CD4-positive, alpha-beta T cell (primary cell): ENCODE data around the gene SGSH. TPM values are rescaled to one million over a fixed set of nuclear protein-coding genes. Genes with fewer than 3 reads are reported as not detected.

ENCODE experiments used
- ATAC-seq: fragments of 200-7000 bp; cut with Tn5 transposase; one replicate; pipeline ENCODE4 v1.10.0; 2022; ENCODE audit warnings: mild to moderate bottlenecking; ENCODE audit not compliant: poor library complexity
- CTCF ChIA-PET: fragments of 350-600 bp; sonication (Branson Sonifier 250); formaldehyde crosslinking; loops from one replicate; lab custom pipeline; 2021; ENCODE audit warnings: antibody characterized with exemption, inconsistent platforms; lab: Charles Lee
- POLR2A ChIA-PET: fragments of 350-600 bp; sonication (Branson Sonifier 250); formaldehyde crosslinking; loops from one replicate; lab custom pipeline; 2021; ENCODE audit warnings: antibody characterized with exemption, inconsistent platforms; lab: Charles Lee
- DNase-seq, 14 experiments: peaks; one replicate each; pipeline ENCODE4 v3.0.0-alpha.2; 2013 to 2020; ENCODE audit warnings: mixed read lengths in 2 of 14
- H3K27ac ChIP-seq, 2 donors: one replicate each; pipeline versions ENCODE4 v1.5.1 to v1.7.0; 2013; ENCODE audit warnings: low read length in 2 of 2, low read depth in 1 of 2, mild to moderate bottlenecking in 1 of 2
- H3K27me3 ChIP-seq, 2 experiments: 1 replicate in 1 of 2; 2 replicates in 1 of 2; pipeline versions ENCODE4 v1.6.1 to v1.7.0; 2013; ENCODE audit warnings: low read length in 2 of 2, control low read depth in 1 of 2, mild to moderate bottlenecking in 1 of 2, moderate library complexity in 1 of 2; ENCODE audit not compliant: insufficient read depth in 2 of 2, control insufficient read depth in 1 of 2
- H3K36me3 ChIP-seq: one replicate; pipeline ENCODE4 v1.6.1; 2013; ENCODE audit warnings: low read length, control low read depth; ENCODE audit not compliant: insufficient read depth
- H3K4me1 ChIP-seq: one replicate; pipeline ENCODE4 v1.6.1; 2013; ENCODE audit warnings: low read length, control low read depth; ENCODE audit not compliant: insufficient read depth
- H3K4me3 ChIP-seq: one replicate; pipeline ENCODE4 v1.5.1; 2013; ENCODE audit warnings: mild to moderate bottlenecking, low read length, moderate library complexity
- H3K9me3 ChIP-seq, 2 experiments: 1 replicate in 1 of 2; 2 replicates in 1 of 2; pipeline versions ENCODE4 v1.6.1 to v1.7.0; 2013; ENCODE audit warnings: low read length in 2 of 2, mild to moderate bottlenecking in 2 of 2, control low read depth in 1 of 2, moderate library complexity in 1 of 2; ENCODE audit not compliant: control insufficient read depth in 1 of 2, insufficient read depth in 1 of 2
- H3K27ac Mint-ChIP-seq: one replicate; pipeline ENCODE4 v1.8.0; 2020; ENCODE audit warnings: mixed read lengths
- H3K27me3 Mint-ChIP-seq: one replicate; pipeline ENCODE4 v1.8.0; 2021; ENCODE audit warnings: mixed read lengths
- H3K36me3 Mint-ChIP-seq: one replicate; pipeline ENCODE4 v1.8.0; 2021; ENCODE audit warnings: low read depth, mixed read lengths
- H3K4me1 Mint-ChIP-seq: one replicate; pipeline ENCODE4 v1.8.0; 2021; ENCODE audit warnings: low read depth, mixed read lengths
- H3K4me3 Mint-ChIP-seq: one replicate; pipeline ENCODE4 v1.8.0; 2020; ENCODE audit warnings: mild to moderate bottlenecking, mixed read lengths
- H3K9me3 Mint-ChIP-seq: one replicate; pipeline ENCODE4 v1.8.0; 2020; ENCODE audit warnings: mixed read lengths
- intact Hi-C, 2 experiments: fragments of 100-400 bp; cut with DNase I in 1 of 2; cut with micrococcal nuclease in 1 of 2; formaldehyde crosslinking; loops; one replicate each; pipeline versions ENCODE4 v1.15.1 to v1.9.0; 2023 to 2025; cut with DNase I, micrococcal nuclease
- total RNA-seq, 174 experiments: library from RNA in 2 of 174; stranded (reverse) in 2 of 174; gene quantifications; one replicate each; pipeline ENCODE4 v1.2.3 and lab custom pipeline; 2021 to 2026
- TF ChIP-seq, protein P1 (sequence below): fragments of 200-600 bp; IDR thresholded peaks from one replicate; pipeline ENCODE4 v1.8.0; 2022; ENCODE audit warnings: antibody characterized with exemption, mild to moderate bottlenecking

The SGSH gene
- total RNA-seq, 2 experiments from 2014 or later = 97.9 to 102 TPM

DNA sequence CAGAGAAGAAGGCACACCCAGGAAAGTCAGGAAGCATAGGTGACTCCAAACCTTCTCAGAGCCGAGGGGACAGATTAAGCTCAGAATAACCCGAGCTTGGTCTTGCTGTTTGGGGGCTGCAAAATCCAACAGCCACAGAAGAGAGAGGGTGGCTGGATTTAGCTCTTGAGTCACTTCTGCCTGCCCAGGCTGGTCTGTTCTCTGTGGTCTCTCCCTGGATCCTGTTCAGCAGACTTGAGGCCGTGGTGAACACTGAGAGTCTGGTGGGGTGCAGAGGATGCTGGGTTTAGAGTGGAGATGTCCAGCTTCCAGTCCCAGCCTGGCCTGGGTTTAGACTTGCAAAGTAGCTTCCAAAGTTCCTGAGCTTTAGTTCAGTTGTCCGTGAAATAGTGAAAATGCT lies 8.9 kb upstream of the SGSH start:
- POLR2A ChIA-PET = no interaction called here
- Histone ChIP-seq H3K27me3 (no peaks in the 10 kb centered on the region), H3K9me3 (peaks cover 17% of the 10 kb centered on the region in 2 experiments), H3K27ac (no peak overlapping the region), H3K36me3 (peaks cover 26% of the 10 kb centered on the region), H3K4me3 (no peak overlapping the region), H3K4me1 (no peaks in the 10 kb centered on the region)
- no peak overlapping the region for H3K4me3 Mint-ChIP-seq
- ATAC-seq (no peak), DNase-seq (no peak)
- intact Hi-C loops = no loop called here
- H3K27me3 Mint-ChIP-seq = no peaks in the 10 kb centered on the region
- CTCF ChIA-PET = no interaction called here
- no peak overlapping the region for H3K27ac Mint-ChIP-seq
- H3K36me3 Mint-ChIP-seq = peaks cover 65% of the 10 kb centered on the region
- peaks cover 4% of the 10 kb centered on the region for H3K9me3 Mint-ChIP-seq
- H3K4me1 Mint-ChIP-seq = no peaks in the 10 kb centered on the region
- TF ChIP-seq, protein P1, sequence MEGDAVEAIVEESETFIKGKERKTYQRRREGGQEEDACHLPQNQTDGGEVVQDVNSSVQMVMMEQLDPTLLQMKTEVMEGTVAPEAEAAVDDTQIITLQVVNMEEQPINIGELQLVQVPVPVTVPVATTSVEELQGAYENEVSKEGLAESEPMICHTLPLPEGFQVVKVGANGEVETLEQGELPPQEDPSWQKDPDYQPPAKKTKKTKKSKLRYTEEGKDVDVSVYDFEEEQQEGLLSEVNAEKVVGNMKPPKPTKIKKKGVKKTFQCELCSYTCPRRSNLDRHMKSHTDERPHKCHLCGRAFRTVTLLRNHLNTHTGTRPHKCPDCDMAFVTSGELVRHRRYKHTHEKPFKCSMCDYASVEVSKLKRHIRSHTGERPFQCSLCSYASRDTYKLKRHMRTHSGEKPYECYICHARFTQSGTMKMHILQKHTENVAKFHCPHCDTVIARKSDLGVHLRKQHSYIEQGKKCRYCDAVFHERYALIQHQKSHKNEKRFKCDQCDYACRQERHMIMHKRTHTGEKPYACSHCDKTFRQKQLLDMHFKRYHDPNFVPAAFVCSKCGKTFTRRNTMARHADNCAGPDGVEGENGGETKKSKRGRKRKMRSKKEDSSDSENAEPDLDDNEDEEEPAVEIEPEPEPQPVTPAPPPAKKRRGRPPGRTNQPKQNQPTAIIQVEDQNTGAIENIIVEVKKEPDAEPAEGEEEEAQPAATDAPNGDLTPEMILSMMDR = no peak

- Histone ChIP-seq H3K9me3 (peaks cover 11 to 15% of the 10 kb centered on the region in 2 experiments), H3K4me3 (no peak overlapping the region), H3K27me3 (no peaks in the 10 kb centered on the region), H3K36me3 (peaks cover 23% of the 10 kb centered on the region), H3K4me1 (peaks cover 3% of the 10 kb centered on the region), H3K27ac (no peak overlapping the region)
- peaks cover 63% of the 10 kb centered on the region for H3K36me3 Mint-ChIP-seq
- ChIA-PET CTCF (no interaction called here), POLR2A (no interaction called here)
- no peak overlapping the region for H3K4me3 Mint-ChIP-seq
- no peak overlapping the region for H3K27ac Mint-ChIP-seq
- intact Hi-C loops = no loop called here
- H3K27me3 Mint-ChIP-seq = no peaks in the 10 kb centered on the region
- ATAC-seq (no peak), DNase-seq (no peak)
- H3K9me3 Mint-ChIP-seq = peaks cover 4% of the 10 kb centered on the region
- TF ChIP-seq, protein P1 = no peak
- no peaks in the 10 kb centered on the region for H3K4me1 Mint-ChIP-seq
Measured at GRCh38 chr17:80228477-80228876, 8.3 kb upstream of the SGSH start.

- ChIA-PET POLR2A (no interaction called here), CTCF (interaction anchor here (1.8 kb wide), 1 partner anchor 25 kb away, joined by 5 read pairs; no protein-coding TSS in a partner anchor)
- H3K27ac Mint-ChIP-seq = no peak overlapping the region
- peaks cover 64% of the 10 kb centered on the region for H3K36me3 Mint-ChIP-seq
- peaks cover 3% of the 10 kb centered on the region for H3K9me3 Mint-ChIP-seq
- H3K27me3 ChIP-seq = no peaks in the 10 kb centered on the region
- H3K36me3 ChIP-seq = peaks cover 17% of the 10 kb centered on the region
- H3K4me3 ChIP-seq = no peak overlapping the region
- peaks cover 3% of the 10 kb centered on the region for H3K4me1 ChIP-seq
- DNase-seq = no peak
- ATAC-seq = no peak
- no peak overlapping the region for H3K4me3 Mint-ChIP-seq
- H3K27me3 Mint-ChIP-seq = no peaks in the 10 kb centered on the region
- peaks cover 6 to 7% of the 10 kb centered on the region in 2 experiments for H3K9me3 ChIP-seq
- intact Hi-C loops = no loop called here
- no peak overlapping the region for H3K27ac ChIP-seq
- peaks cover 7% of the 10 kb centered on the region for H3K4me1 Mint-ChIP-seq
- TF ChIP-seq, protein P1 = no peak
Measured at GRCh38 chr17:80227666-80228065, 7.5 kb upstream of the SGSH start.
